Liver (tissue), 9 donors: ENCODE data around the gene SEMA3E. TPM values are rescaled to one million over a fixed set of nuclear protein-coding genes. Genes with fewer than 3 reads are reported as not detected.

ENCODE experiments used
- DNase-seq: peaks from one replicate; pipeline ENCODE4 v3.0.0-alpha.2; 2017; ENCODE audit warnings: low spot score
- H3K27ac ChIP-seq, 2 donors: one replicate each; pipeline ENCODE4 v1.7.0; 2013; ENCODE audit warnings: inconsistent platforms in 2 of 2, low read length in 2 of 2, control low read depth in 1 of 2, low read depth in 1 of 2, mild to moderate bottlenecking in 1 of 2
- H3K27me3 ChIP-seq, 4 donors: one replicate each; pipeline versions ENCODE4 v1.6.1 to v1.7.0; 2013; ENCODE audit warnings: low read length in 3 of 4, inconsistent platforms in 1 of 4, mild to moderate bottlenecking in 1 of 4, moderate library complexity in 1 of 4; ENCODE audit not compliant: control insufficient read depth in 4 of 4, insufficient read depth in 4 of 4
- H3K36me3 ChIP-seq, 4 donors: one replicate each; pipeline versions ENCODE4 v1.6.1 to v1.7.0; 2013; ENCODE audit warnings: low read length in 3 of 4, mild to moderate bottlenecking in 3 of 4, low read depth in 1 of 4, moderate library complexity in 1 of 4; ENCODE audit not compliant: control insufficient read depth in 4 of 4, insufficient read depth in 3 of 4
- H3K4me1 ChIP-seq, 4 donors: one replicate each; pipeline versions ENCODE4 v1.6.1 to v1.7.0; 2013; ENCODE audit warnings: low read length in 3 of 4, mild to moderate bottlenecking in 3 of 4, moderate library complexity in 1 of 4; ENCODE audit not compliant: control insufficient read depth in 4 of 4, insufficient read depth in 4 of 4
- H3K4me3 ChIP-seq, 3 donors: one replicate each; pipeline versions ENCODE4 v1.6.1 to v1.7.0; 2013; ENCODE audit warnings: low read length in 3 of 3, control low read depth in 1 of 3, low read depth in 1 of 3, mild to moderate bottlenecking in 1 of 3
- H3K9ac ChIP-seq, 2 donors: one replicate each; pipeline ENCODE4 v1.7.0; 2013; ENCODE audit warnings: low read length in 2 of 2, mild to moderate bottlenecking in 2 of 2, moderate library complexity in 2 of 2, control low read depth in 1 of 2, low read depth in 1 of 2
- H3K9me3 ChIP-seq, 4 donors: one replicate each; pipeline versions ENCODE4 v1.6.1 to v1.7.0; 2013; ENCODE audit warnings: low read length in 3 of 4; ENCODE audit not compliant: control insufficient read depth in 4 of 4
- EGR1 ChIP-seq, 2 donors: IDR thresholded peaks; 2 replicates each; pipeline ENCODE4 v1.6.1; 2016 to 2018; ENCODE audit warnings: antibody characterized with exemption in 2 of 2, low read depth in 2 of 2
- FOXA2 ChIP-seq: IDR thresholded peaks from 2 replicates; pipeline ENCODE4 v1.6.1; 2016; ENCODE audit warnings: antibody characterized with exemption
- GABPA ChIP-seq, 2 donors: IDR thresholded peaks in 1 of 2; conservative IDR thresholded peaks in 1 of 2; 2 replicates each; pipeline ENCODE4 v1.6.1; 2016; ENCODE audit warnings: antibody characterized with exemption in 2 of 2, mild to moderate bottlenecking in 1 of 2, moderate library complexity in 1 of 2
- HNF4A ChIP-seq, 2 donors: conservative IDR thresholded peaks; 2 replicates each; pipeline ENCODE4 v1.6.1; 2016; ENCODE audit warnings: antibody characterized with exemption in 2 of 2, mild to moderate bottlenecking in 2 of 2
- HNF4G ChIP-seq: IDR thresholded peaks from 2 replicates; pipeline ENCODE4 v1.6.1; 2016; ENCODE audit warnings: antibody characterized with exemption
- JUND ChIP-seq, 2 donors: IDR thresholded peaks; 2 replicates each; pipeline ENCODE4 v1.6.1; 2016; ENCODE audit warnings: antibody characterized with exemption in 2 of 2
- NR2F2 ChIP-seq: IDR thresholded peaks from 2 replicates; pipeline ENCODE4 v1.6.1; 2016; ENCODE audit warnings: antibody characterized with exemption
- RAD21 ChIP-seq, 2 donors: IDR thresholded peaks; 2 replicates each; pipeline ENCODE4 v1.6.1; 2016; ENCODE audit warnings: antibody characterized with exemption in 2 of 2, mild to moderate bottlenecking in 2 of 2
- RXRA ChIP-seq, 2 donors: IDR thresholded peaks; 2 replicates each; pipeline ENCODE4 v1.6.1; 2017 to 2018; ENCODE audit warnings: antibody characterized with exemption in 2 of 2, mild to moderate bottlenecking in 1 of 2
- SP1 ChIP-seq: IDR thresholded peaks from 2 replicates; pipeline ENCODE4 v1.6.1; 2018; ENCODE audit warnings: antibody characterized with exemption, mild to moderate bottlenecking
- TAF1 ChIP-seq: conservative IDR thresholded peaks from 2 replicates; pipeline ENCODE4 v1.6.1; 2016; ENCODE audit warnings: antibody characterized with exemption, mild to moderate bottlenecking
- YY1 ChIP-seq: IDR thresholded peaks from 2 replicates; pipeline ENCODE4 v1.6.1; 2016; ENCODE audit warnings: antibody characterized with exemption, mild to moderate bottlenecking
- WGBS: extraction: QIAGEN DNeasy Blood & Tissue Kit; methylation state at CpG from one replicate; pipeline ENCODE4 v1.1.7; 2013; 5-methylcytosine and 5-hydroxymethylcytosine counted together
- polyA plus RNA-seq, 2 donors: library from polyadenylated mRNA; stranded (reverse) in 1 of 2; unstranded in 1 of 2; fragments of 200-250 nt in 1 of 2; fragments of >200 nt in 1 of 2; fragmentation: Nextera tagmentation in 1 of 2; extraction: Ambion mirVana in 1 of 2; gene quantifications; one replicate each; pipeline versions ENCODE4 v1.2.1 to v1.2.3, GENCODE V29; 2013 to 2015
- total RNA-seq, 2 donors: library from RNA; depleted of rRNA; stranded (reverse); fragments of >200 nt; gene quantifications; one replicate each; pipeline ENCODE4 v1.2.3, GENCODE V29; 2014
- TF ChIP-seq, protein P1 (sequence below): IDR thresholded peaks from 2 replicates; pipeline ENCODE4 v1.6.1; 2016; ENCODE audit warnings: antibody characterized with exemption
- TF ChIP-seq, protein P2 (sequence below): IDR thresholded peaks from 2 replicates; pipeline ENCODE4 v1.6.1; 2016; ENCODE audit warnings: antibody characterized with exemption
- TF ChIP-seq, protein P3 (sequence below): IDR thresholded peaks from 2 replicates; pipeline ENCODE4 v1.6.1; 2016; ENCODE audit warnings: antibody characterized with exemption, mild to moderate bottlenecking
- TF ChIP-seq, protein P4 (sequence below): IDR thresholded peaks from 2 replicates; pipeline ENCODE4 v1.6.1; 2016; ENCODE audit warnings: antibody characterized with exemption
- TF ChIP-seq, protein P5 (sequence below): fragments of 150-350 bp; IDR thresholded peaks from 2 replicates; pipeline ENCODE4 v1.5.1; 2017; ENCODE audit warnings: improper control_type of control experiment, low read depth, low read length; ENCODE audit not compliant: missing input control
- donor health status: healthy.
- donor health status: healthy.
- donor health status: healthy.
- donor health status: healthy.
- donor health status: healthy.

Gene SEMA3E
- total and polyA plus RNA-seq, 4 donors: 0.20 to 1.2 (median 0.59) TPM; not detected in 1

DNA sequence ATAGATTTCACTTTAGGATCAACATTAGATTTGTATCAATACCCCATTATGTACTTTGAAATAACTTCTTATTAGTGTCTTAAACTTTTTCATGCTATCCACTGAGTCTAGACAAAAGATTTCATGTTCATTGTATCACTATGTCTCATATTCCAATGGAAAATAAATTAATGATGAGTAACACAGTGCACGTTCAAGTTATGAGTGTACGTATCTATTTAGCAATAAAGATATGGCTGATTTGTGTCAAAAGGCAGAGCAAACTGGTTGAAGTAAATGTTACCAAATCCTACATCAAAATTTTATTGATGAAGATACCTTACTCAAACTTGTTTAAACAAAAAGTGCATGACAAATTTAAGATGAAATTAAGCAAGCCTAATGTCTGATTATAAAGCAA lies 102.4 kb downstream of the SEMA3E start:
- Histone ChIP-seq H3K27ac (no peak overlapping the region), H3K36me3 (no peaks in the 10 kb centered on the region), H3K4me3 (no peak overlapping the region), H3K9ac (no peak overlapping the region), H3K9me3 (no peaks in the 10 kb centered on the region), H3K4me1 (peaks cover 0 to 7% (median 0%) of the 10 kb centered on the region in 4 donors), H3K27me3 (no peaks in the 10 kb centered on the region)
- TF ChIP-seq, protein P1, sequence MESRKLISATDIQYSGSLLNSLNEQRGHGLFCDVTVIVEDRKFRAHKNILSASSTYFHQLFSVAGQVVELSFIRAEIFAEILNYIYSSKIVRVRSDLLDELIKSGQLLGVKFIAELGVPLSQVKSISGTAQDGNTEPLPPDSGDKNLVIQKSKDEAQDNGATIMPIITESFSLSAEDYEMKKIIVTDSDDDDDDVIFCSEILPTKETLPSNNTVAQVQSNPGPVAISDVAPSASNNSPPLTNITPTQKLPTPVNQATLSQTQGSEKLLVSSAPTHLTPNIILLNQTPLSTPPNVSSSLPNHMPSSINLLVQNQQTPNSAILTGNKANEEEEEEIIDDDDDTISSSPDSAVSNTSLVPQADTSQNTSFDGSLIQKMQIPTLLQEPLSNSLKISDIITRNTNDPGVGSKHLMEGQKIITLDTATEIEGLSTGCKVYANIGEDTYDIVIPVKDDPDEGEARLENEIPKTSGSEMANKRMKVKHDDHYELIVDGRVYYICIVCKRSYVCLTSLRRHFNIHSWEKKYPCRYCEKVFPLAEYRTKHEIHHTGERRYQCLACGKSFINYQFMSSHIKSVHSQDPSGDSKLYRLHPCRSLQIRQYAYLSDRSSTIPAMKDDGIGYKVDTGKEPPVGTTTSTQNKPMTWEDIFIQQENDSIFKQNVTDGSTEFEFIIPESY: no peak
- no peak for TF ChIP-seq YY1
- TF ChIP-seq, protein P2, sequence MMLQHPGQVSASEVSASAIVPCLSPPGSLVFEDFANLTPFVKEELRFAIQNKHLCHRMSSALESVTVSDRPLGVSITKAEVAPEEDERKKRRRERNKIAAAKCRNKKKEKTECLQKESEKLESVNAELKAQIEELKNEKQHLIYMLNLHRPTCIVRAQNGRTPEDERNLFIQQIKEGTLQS: no peak
- 79% methylated on average over 2 of the region's 2 CpGs for WGBS
- DNase-seq: no peak

DNA sequence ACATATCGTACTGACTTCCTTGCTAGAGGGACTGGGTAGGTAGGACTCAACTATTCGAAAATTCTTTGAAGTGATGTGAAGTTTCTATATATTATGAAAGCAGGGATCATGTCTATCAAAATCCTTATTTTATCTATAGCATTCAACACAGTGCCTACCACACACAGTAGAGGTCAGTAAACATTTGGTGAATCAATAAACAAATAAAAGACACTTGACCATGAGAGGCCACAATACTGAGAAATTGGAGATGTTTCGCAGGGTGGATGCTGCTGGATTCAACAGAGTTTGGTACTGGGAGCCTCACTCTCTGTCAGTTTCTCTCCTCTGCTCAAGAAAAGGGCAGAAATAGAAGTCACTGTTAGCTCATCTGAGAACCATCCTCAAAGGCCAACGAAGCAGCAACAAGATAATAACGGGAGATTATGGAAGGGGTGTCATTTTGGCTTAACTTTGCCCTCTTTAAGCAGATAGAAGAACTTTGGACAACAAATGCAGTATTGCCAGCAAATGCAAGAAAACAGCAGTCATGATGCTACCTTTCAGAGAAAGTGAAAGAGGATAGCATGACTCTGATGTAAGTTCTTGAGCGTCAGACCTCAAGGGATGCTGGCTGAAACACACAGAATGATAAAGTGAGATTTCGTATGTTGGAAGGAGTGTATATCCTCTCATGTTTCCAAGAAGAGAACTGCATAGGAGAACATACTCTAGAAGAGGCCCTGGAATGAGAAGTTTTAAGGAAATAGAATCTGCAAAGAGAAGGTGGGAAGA lies 107.6 kb downstream of the SEMA3E start:
- DNase-seq: no peak

DNA sequence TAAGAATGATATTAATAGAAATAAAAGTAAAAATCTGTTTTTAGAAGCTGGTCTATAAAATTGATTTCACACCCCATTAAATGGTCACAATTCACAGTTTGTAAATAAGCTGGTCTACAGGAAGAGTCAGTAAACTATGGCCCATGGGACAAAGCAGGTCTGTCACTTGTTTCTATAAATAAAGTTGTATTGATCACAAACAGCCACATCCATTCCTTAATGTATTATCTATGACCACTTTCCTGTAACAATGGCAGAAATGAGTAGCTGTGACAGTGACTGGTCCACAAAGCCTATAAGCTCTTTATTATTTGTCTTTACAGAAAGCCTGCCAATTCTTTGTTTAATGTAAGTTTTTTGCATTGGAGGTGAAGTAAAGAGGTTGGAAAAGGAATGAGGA lies 114.5 kb downstream of the SEMA3E start:
- Histone ChIP-seq H3K27ac (no peak overlapping the region), H3K36me3 (no peaks in the 10 kb centered on the region), H3K27me3 (no peaks in the 10 kb centered on the region), H3K9ac (no peak overlapping the region), H3K4me1 (no peaks in the 10 kb centered on the region), H3K9me3 (no peaks in the 10 kb centered on the region), H3K4me3 (no peak overlapping the region)
- no peak for DNase-seq
- TF ChIP-seq, protein P3, sequence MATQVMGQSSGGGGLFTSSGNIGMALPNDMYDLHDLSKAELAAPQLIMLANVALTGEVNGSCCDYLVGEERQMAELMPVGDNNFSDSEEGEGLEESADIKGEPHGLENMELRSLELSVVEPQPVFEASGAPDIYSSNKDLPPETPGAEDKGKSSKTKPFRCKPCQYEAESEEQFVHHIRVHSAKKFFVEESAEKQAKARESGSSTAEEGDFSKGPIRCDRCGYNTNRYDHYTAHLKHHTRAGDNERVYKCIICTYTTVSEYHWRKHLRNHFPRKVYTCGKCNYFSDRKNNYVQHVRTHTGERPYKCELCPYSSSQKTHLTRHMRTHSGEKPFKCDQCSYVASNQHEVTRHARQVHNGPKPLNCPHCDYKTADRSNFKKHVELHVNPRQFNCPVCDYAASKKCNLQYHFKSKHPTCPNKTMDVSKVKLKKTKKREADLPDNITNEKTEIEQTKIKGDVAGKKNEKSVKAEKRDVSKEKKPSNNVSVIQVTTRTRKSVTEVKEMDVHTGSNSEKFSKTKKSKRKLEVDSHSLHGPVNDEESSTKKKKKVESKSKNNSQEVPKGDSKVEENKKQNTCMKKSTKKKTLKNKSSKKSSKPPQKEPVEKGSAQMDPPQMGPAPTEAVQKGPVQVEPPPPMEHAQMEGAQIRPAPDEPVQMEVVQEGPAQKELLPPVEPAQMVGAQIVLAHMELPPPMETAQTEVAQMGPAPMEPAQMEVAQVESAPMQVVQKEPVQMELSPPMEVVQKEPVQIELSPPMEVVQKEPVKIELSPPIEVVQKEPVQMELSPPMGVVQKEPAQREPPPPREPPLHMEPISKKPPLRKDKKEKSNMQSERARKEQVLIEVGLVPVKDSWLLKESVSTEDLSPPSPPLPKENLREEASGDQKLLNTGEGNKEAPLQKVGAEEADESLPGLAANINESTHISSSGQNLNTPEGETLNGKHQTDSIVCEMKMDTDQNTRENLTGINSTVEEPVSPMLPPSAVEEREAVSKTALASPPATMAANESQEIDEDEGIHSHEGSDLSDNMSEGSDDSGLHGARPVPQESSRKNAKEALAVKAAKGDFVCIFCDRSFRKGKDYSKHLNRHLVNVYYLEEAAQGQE: no peak
- TF ChIP-seq RAD21 (IDR thresholded peaks at IDR 0.05) (no peak), HNF4G (no peak), TAF1 (no peak), FOXA2 (no peak), SP1 (no peak), EGR1 (IDR thresholded peaks at IDR 0.05; ENCODE audit: low read depth in 2 of 2) (no peak), JUND (IDR thresholded peaks at IDR 0.05) (no peak), YY1 (no peak), NR2F2 (no peak), RXRA (IDR thresholded peaks at IDR 0.05) (no peak), HNF4A (conservative IDR thresholded peaks at IDR 0.05) (no peak), GABPA (IDR thresholded peaks at IDR 0.05 in 1 of 2, conservative IDR thresholded peaks at IDR 0.05 in 1 of 2) (no peak)
- TF ChIP-seq, protein P1: no peak
- TF ChIP-seq, protein P4, sequence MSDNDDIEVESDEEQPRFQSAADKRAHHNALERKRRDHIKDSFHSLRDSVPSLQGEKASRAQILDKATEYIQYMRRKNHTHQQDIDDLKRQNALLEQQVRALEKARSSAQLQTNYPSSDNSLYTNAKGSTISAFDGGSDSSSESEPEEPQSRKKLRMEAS: no peak
- TF ChIP-seq, protein P5, sequence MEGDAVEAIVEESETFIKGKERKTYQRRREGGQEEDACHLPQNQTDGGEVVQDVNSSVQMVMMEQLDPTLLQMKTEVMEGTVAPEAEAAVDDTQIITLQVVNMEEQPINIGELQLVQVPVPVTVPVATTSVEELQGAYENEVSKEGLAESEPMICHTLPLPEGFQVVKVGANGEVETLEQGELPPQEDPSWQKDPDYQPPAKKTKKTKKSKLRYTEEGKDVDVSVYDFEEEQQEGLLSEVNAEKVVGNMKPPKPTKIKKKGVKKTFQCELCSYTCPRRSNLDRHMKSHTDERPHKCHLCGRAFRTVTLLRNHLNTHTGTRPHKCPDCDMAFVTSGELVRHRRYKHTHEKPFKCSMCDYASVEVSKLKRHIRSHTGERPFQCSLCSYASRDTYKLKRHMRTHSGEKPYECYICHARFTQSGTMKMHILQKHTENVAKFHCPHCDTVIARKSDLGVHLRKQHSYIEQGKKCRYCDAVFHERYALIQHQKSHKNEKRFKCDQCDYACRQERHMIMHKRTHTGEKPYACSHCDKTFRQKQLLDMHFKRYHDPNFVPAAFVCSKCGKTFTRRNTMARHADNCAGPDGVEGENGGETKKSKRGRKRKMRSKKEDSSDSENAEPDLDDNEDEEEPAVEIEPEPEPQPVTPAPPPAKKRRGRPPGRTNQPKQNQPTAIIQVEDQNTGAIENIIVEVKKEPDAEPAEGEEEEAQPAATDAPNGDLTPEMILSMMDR: no peak

More for the DNA sequence above, 107.6 kb downstream of the SEMA3E start:
- Histone ChIP-seq H3K9ac (no peak overlapping the region), H3K9me3 (no peaks in the 10 kb centered on the region), H3K27ac (no peak overlapping the region), H3K4me3 (no peak overlapping the region), H3K4me1 (no peaks in the 10 kb centered on the region), H3K27me3 (no peaks in the 10 kb centered on the region), H3K36me3 (no peaks in the 10 kb centered on the region)
- WGBS: 85% methylated on average over 7 of the region's 7 CpGs
- TF ChIP-seq HNF4G: no peak
- TF ChIP-seq, protein P2: no peak
